ENCODE measurements around the gene GIMD1.
"Not testable (repeated sequence)": the region's sequence is repeated elsewhere in the genome, so short reads cannot be mapped to it uniquely, and the experiment has no call there.

GIMD1 gene

DNA sequence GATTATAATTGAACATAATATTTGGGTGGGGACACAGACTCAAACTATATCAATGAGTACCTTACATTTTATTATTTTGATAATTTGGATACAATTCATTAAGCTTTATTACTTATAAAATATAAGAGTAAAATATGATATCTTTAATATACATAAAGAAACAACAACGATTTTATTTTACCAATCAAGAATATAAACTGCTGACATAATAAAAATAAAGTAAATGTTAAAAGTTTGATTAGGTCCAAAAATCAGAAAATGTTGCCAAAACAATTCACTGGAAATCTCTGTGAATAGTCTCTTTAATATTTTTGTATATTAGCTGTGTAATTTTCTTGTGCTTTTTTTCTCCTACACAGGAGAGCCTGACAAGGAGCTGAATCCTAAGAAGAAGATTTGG is 21.4 kb downstream of the GIMD1 start:
- no peak for DNase-seq

DNA sequence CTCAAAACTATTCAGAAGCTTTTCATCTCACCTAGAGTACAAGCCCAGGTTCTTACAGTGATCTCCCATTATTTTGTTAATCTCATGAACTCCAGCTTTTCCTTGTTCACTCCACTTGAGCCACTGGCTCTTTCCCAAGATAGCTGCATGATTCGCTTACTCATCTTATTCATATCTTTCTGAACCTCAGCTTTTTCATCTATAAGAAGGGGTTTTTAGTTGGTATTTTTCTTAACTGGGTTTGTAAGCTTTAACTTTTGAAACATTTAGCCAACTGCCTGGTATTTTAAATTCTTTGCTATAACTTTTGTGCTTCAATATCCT is 24.0 kb downstream of the GIMD1 start:
- DNase-seq = no peak

DNA sequence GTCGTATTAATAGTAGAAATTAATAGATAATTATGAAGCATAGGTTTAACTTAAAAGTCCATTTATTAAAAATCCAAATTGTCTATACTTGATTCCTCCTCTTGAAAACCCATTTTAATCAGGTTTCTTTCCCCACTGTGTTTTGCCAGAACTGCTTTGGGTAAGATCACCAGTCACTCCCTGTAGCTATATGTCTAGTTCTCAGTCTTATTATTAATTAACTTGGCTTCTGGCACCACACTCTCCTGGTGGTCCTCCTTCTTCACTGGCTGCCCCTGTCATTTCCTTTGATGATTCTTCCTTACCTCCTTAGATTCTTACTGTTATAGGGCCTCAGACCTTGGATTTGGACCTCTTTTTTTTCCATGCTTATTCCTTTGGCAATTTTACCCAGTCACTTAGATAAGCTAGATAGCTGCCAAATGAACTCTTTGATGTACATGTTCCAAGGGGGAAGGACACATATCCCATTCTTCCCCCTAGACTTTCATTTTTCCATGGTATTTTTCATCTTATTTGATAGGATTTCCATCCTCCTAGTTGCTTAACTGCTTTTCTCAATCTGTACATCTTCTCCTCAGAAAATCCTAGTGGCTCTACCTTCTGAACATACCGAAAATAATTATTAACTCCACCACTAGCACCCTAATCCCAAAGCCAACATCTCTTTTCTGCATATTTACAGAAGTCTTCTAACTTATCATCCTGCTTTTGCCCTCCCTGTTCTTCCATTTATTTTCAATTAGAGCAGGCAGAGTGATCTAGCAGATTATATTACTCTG is 24.5 kb downstream of the GIMD1 start:
- DNase-seq = no peak

DNA sequence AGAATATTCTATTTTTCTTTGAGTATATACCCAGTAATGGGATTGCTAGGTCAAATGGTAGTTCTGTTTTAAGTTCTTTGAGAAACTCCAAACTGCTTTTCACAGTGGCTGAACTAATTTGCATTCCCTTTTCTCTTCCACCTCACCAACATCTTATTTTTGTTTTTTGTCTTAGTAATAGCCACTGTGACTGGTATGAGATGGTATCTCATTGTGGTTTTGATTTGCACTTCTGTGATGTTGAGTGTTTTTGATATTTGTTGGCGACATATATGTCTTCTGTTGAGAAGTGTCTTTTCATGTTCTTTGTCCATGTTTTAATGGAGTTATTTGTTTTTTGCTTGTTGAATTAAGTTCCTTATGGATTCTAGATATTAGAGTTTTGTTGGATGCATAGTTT is 27.8 kb downstream of the GIMD1 start:
- DNase-seq = no peak

DNA sequence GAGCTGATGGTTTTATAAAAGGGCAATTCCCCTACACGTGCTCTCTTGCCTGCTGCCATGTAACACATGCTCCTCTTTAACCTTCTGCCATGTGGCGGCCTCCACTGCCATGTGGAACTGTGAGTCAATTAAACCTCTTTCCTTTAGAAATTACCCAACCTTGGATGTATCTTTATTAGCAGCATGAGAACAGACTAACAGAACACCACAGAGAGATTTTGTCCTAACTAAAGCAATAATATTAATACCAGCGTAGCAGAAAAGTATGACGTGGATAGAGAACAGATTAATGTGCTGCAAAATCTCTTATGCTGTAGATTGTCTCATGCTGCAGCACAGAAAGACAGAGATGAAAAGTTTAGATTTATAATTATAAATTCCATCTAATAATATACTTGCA is 29.1 kb downstream of the GIMD1 start:
- DNase-seq = no peak

DNA sequence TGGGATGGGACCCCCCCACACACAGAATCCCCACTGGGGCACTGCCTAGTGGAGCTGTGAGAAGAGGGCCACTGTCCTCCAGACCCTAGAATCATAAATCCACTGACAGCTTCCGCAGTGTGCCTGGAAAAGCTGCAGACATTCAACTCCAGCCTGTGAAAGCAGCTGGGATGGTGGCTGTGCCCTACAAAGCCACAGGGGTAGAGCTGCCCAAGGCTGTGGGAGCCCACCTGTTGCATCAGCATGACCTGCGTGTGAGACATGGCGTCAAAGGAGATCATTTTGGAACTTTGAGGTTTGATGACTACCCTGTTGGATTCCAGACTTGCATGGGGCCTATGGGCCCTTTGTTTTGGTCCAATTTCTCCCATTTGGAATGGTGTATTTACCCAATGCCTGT is 29.9 kb downstream of the GIMD1 start:
- DNase-seq = no peak

DNA sequence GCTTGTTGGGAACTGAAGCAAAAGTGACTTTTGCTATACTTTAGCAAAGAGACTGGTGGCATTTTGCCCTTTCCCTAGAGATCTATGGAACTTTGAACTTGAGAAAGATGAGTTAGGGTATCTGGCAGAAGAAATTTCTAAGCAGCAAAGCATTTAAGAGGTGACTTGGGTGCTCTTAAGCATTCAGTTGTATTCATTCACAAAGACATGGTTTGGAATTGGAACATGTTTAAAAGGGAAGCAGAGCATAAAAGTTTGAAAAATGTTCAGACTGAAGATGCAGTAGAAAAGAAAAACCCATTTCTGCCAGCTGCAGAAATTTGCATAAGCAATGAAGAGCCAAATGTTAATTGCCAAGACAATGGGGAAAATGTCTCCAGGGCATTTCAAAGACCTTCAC is 30.7 kb downstream of the GIMD1 start:
- no peak for DNase-seq

DNA sequence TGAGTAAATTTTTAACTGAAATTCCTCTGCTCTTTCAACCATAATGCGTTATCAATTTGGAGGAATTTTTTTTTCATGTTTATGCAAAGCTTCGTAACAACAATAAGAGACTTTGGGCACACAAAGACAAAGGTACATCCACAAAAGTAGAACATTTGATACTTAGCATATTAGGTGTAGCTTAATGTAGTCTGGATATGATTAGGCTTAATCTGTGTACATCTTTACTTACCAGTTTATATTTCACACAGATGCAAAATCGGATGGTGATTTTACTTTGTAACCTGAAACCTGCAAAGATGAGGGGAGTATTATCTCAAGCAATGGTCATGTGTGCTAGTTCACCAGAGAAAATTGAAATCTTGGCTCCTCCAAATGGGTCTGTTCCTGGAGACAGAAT is 32.0 kb downstream of the GIMD1 start:
- DNase-seq = no peak

DNA sequence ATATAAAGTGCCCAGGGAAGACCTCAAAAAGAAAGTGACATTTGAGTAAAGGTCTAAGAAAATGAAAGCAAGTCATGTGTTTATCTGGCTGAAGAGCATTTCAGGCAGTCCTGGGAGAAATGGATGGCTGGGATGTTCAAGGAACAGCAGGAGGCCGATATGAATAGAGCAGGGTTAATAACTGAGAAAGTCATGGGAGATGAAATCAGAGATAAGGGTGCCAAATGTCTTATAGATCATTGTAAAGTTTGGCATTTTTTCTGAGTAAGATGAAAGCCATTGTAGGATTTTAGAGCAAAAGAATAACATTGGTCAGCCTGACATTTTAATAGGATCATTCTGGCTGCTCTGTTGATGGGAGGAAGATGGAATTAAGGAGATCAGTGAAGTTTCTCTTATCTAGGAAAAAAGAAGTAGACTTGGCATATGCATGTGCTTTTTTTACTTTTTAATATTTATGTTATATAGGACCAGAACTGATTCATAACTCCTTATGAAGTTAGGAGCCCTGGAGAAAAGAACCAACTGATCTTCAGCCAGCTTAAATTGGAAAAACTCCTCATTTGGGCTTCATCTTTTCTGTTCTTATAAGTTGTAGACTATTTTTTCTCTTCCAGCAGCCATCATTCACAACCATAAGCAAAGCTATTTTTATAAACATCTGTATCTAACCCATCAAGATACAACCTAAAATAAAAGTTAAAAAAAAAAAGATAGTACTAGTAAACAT is 33.7 kb downstream of the GIMD1 start:
- no peak for DNase-seq

DNA sequence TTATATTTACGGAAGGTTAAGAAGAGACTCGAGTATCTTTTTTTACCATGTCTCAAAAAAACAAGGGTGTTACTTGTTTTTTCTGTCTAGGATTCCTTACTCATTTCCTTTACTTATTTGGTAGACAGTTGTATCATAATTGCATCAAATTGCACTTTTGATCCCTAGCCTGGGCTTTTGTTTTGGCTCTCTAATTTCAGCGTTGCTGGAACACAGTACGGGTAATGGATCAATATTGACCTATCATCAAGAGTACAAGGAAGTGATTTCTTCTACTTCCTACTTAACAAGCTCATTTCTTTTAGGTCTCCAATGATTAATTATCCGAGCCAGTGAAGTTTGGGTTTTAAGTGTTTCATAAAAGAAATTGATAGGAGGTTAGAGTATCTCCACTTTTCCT is 35.4 kb downstream of the GIMD1 start:
- DNase-seq = no peak

DNA sequence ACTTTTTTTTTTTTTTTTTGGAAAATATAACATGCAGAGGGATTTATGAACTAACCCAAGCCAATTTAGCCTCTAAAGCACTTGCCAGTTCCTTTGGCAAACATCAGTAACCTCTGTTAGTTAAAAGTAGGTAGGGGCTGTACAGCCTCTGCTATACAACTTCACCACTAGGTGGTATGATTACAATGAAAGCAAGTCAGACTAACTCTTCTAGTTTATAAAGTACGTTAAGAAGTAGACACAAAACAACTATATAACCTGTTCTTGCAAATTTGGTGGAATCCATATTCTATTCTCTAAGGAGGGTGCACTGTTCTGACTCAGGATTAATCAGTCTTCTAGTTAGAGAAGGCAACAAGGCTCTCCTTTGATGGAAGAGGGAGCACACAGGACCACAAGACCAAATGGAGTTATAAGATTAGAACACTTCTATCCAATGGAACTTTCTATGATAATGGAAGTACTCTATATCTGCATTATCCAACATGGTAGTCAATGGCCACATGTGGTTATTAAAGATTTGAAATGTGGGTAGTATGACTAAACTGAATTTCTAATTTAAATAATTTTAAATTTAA is 39.4 kb downstream of the GIMD1 start:
- DNase-seq = peak in 1 of 2 donors; percentile 24

DNA sequence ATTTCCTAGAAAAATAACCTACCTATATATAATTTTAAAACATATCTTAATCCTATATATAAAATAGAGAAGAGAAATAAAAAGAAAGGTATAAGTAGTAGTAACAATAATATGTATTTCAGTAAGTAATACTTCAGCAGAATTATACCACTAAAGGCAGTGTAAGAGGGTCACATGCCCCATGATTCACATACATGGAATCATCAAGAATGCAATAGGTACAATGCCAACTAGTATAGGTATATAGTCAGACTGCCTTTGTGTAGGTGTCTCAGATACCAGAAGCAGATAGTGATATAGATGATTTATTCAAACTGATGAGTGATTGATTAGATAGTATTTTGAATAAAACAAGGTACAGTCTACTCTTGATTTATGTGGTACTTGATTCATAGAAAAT is 42.8 kb downstream of the GIMD1 start:
- DNase-seq = no peak

DNA sequence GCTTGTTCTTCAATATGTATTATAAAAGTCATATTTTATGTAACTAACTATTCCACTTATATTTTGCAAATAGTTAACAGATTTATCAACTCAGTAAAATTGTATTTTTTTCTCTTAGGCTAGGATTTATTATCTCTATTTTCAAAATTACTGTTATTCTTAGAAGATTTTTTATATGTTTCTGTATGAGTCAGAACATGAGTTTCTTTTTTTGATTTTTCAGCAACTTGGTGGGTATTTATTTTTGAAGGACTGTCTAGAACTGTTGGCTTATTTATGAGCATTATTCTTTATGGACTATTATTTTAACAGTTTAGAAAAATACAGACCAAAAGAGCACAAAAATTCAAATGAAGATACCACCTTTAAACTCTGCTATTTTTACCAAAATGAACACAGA is 45.5 kb downstream of the GIMD1 start:
- DNase-seq = no peak

DNA sequence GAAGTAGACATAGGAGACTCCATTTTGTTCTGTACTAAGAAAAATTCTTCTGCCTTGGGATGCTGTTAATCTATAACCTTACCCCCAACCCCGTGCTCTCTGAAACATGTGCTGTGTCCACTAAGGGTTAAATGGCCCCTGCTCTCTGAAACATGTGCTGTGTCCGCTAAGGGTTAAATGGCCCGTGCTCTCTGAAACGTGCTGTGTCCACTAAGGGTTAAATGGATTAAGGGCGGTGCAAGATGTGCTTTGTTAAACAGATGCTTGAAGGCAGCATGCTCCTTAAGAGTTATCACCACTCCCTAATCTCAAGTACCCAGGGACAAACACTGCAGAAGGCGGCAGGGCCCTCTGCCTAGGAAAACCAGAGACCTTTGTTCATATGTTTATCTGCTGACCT is 46.8 kb downstream of the GIMD1 start:
- not testable (repeated sequence) for DNase-seq

DNA sequence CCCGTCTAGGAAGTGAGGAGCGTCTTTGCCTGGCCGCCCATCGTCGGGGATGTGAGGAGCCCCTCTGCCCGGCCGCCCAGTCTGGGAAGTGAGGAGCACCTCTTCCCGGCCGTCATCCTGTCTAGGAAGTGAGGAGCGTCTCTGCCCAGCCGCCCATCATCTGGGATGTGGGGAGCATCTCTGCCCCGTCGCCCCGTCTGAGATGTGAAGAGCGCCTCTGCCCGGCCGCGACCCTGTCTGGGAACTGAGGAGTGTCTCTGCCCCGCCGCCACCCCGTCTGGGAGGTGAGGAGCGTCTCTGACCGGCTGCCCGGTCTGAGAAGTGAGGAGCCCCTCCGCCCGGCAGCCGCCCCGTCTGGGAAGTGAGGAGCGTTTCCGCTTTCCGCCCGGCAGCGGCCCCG is 47.4 kb downstream of the GIMD1 start:
- not testable (repeated sequence) for DNase-seq

DNA sequence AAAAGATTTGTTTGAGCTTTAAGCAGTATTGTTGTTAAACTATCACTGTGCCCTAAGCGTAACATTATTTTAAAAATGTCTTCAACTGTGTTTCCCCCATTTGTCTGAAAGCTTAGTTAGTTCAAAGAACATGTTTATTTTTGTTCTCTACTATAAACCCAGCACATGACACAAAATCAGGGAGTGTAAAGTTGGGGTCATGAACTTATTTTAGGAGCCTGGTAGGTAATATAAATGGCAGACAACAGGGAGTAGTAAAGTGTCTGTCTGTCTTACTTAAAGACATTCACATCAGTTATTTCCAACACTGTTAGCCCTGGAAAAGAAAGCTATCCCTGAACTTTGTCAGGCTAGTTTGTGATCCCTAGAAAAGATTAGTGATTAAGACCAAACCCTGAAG is 48.3 kb downstream of the GIMD1 start:
- no peak for DNase-seq

DNA sequence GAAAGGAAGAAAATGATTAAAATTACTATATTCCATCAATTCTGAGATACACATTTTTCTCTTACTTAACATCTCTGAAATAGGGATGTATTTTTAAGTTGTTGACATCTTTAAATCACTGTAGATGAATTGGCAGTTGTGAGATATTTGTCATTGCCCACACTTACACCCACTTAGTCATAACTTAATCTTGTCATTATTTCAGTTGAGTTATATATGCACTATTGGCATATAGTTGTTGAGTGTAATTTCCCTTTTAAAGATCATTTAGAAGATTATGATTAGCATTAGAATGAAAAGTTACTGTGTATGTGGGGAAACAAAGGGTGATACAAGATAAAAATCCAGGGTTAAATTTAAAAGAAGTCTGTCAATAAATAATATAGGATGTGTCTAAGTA is 50.1 kb downstream of the GIMD1 start:
- DNase-seq = peak in 1 of 2 donors; percentile 10

DNA sequence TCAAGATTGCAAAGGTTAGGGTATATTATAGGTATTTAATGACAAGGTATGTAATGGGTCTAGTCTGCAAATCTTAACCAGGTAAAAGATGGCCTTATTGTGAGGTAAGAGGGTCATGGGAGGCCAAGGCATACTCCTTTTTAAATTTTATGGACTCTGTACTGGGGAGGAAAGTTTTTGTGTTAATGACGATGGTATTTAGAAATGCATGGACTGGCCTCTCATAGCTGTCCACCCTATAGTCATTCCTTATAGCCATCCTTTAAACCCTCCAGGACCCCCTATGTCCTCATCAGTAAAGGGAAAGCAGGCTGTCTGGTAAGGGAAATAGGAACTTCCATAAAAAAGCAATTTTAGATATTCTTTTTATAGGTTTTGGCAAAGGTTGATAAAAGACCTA is 50.8 kb downstream of the GIMD1 start:
- no peak for DNase-seq

DNA sequence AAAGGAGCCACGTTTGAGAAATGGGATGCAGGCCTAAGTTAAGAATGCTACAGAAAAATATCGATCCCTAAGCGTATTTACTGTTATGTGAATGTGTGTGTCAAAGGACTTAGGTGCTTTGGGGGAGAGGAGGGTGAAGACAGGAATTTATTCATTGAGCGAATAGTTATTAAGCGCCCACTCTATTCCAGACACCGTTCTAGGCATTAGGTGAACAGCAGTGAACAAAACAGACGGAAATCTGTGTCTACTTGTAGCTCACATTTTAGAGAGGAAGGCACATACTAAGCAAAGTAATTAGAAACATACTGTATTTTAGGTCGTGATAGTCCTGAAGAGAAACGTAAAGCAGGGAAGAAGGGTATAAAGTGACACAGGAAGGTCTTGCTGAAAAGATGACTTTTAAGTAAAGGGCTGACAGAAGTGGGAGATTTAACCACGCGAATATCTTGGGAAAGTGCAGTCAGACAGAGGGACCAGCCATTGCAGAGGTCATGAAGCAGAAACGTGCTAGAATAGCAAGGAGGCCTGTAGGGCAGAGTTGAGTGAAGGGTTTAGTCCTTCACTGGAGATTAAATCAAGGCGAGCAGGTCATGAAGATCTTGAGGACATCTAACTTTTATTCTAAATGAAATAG is 51.7 kb downstream of the GIMD1 start:
- DNase-seq = peak in 1 of 2 donors; percentile 3

DNA sequence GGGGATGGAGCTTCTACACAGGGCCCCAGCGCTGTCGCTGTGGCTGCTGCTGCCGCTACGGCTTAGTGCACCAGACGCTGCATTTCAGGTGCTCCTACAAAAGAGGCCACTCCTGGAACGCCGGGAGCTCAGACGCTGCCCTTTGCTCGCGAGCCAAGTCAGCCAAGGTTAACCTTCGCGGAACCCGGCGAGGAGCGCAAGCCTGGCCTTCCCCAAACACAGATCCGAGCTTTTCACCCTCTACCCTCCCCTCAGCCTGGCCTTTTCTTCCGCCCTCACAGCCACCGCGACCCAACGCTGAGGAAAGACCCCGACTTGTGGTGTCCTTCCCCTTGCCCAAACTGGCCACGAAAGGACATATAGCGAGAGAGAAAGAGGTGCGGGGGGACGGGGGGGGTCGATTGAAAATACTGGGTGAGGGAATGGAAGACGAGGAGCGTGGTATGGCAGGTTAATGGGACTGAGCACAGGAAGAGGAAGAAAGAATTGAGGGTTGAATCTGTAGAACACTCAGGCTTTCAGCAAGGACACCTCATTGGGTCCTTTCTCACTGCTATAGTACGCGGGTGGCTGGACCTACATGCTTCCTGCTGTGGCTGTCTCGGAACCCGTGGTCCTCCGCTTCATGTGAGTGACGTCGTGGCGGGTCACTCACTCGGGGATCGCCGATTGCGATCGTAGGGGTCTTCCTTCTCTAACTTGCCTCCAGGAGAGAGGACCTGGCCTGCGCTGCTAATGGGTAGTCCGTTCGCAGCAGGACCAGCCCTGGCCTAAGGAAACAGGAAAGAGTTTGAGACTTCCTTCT is 52.4 kb downstream of the GIMD1 start, which contains the start of the genes AIMP1 and TBCK:
Gene AIMP1 (plus strand): TSS at position 583 of the 805 bp plus-strand sequence. CDS start 8,460 bp downstream, outside the sequence.
Gene TBCK (minus strand): TSS at position 242 of the 805 bp plus-strand sequence. CDS start 7,249 bp downstream, outside the sequence.
- DNase-seq = peak; percentile 89 to 94

DNA sequence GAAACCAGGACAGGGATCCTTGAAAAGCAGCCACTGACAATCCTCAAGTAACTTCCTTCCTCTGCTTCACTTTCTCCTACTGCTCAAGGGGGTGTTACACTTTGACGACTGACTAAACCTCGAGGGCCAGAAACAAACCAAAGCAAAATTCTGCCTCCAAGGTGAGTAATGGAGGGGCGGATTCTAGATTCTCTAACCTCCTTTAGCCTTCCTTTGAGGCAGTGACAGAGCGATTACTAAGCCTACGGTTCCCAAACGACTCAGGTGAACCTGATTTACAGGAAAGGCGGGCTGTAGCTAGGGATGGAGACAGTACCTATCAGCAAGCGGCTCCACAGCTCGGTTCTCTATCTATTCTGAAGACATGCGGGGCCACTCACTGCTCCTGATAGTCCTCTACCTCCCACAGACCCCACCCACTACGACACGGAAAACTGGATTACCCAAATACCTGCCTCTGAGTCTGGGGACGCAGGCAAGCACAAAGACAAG is 53.1 kb downstream of the GIMD1 start:
- DNase-seq = peak; percentile 30 to 35

DNA sequence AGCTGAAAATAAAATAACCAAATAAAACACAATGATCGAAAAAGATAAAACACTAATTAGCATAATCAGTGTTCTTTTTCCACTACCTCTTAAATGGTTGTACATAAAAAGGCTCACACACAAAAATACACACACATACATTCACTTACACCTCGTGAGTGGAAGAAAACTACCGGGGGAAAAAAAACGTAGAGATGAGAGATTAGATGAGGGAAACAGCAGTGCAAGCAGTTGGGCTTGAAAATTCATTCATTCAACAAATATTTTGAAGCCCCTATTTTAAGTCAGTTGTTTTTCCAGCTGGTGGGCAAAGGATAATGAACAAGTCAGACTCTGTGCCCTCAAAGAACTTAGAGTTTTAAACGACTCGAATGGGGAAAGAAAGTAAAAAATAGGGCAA is 53.6 kb downstream of the GIMD1 start:
- no peak for DNase-seq
